ENCODE data around the gene COA7. TPM values are rescaled to one million over a fixed set of nuclear protein-coding genes. Genes with fewer than 3 reads are reported as not detected.
A peak's percentile ranks its signal among the peaks of the same experiment; 100 is the strongest.

Gene COA7
- total and polyA plus RNA-seq, 2 of the 4 experiments (the other 2 are of a cell fraction) = 9.3 to 20.3 TPM

- H2BK20ac ChIP-seq (ENCODE audit: low read depth, low read length) = no peak overlapping the region
- no peak overlapping the region for H4K5ac ChIP-seq (ENCODE audit: low read depth, low read length)
- H2BK120ac ChIP-seq (ENCODE audit: low read depth, low read length) = no peak overlapping the region
- BruUV-seq (replicated peaks) = no TSS peak
- peaks cover 44% of the 10 kb centered on the region for H4K20me1 ChIP-seq (ENCODE audit: insufficient read depth, low read length)
- H3K4me2 ChIP-seq (ENCODE audit: low read depth, low read length) = peak overlapping the region; percentile 100
- 0 out of 4 replicates have a peak overlapping the region, but pooled peaks of 1 of the 2 experiments have one; percentile 23 for H4K8ac ChIP-seq (ENCODE audit: low read depth in 2 of 2, low read length in 2 of 2)
- no peak for DNase-seq
- no peak overlapping the region for H2AK9ac ChIP-seq (replicated peaks; ENCODE audit: low read depth, low read length, poor library complexity)
- no peak overlapping the region for H2BK15ac ChIP-seq (ENCODE audit: low read depth, low read length)
- ChIA-PET POLR2A (ENCODE audit: unreplicated experiment) (interaction anchor here (0.6 kb wide), 1 partner anchor 20 kb away, joined by 5 read pairs; no protein-coding TSS in a partner anchor), CTCF (no interaction called here)
- in situ Hi-C loops (cut with MboI; ENCODE audit: low sequenced_read_pairs) = no loop called here
- intact Hi-C loops (cut with micrococcal nuclease) = no loop called here
- H3K56ac ChIP-seq (ENCODE audit: extremely low read depth, insufficient read depth, low read length) = no peak overlapping the region
- H3K4ac ChIP-seq (ENCODE audit: low read depth, low read length) = no peak overlapping the region
- H3K79me1 ChIP-seq (ENCODE audit: low read depth in 1 of 2, low read length in 2 of 2) = peaks cover 21 to 52% of the 10 kb centered on the region in 2 experiments; a peak in 3 of 4 replicates
- H3K4me3 ChIP-seq (ENCODE audit: insufficient read depth, low read depth, low read length) = no peak overlapping the region
- peaks cover 5% of the 10 kb centered on the region; the same call in 1 of the 2 replicates for H3K9me1 ChIP-seq (ENCODE audit: insufficient read depth, low read length)
- no peak overlapping the region for H2AK5ac ChIP-seq (ENCODE audit: low read depth, low read length)
- no peak for ATAC-seq (ENCODE audit: low read depth)
- dilution Hi-C loops (cut with HindIII; ENCODE audit: low sequenced_read_pairs, unreplicated experiment) = no loop called here
- H3K27me3 ChIP-seq (ENCODE audit: control insufficient read depth, insufficient read depth, low read length) = no peaks in the 10 kb centered on the region
- H3K23ac ChIP-seq (ENCODE audit: low read depth, low read length) = peak overlapping the region; percentile 41; the same call in 1 of the 2 replicates
- no peak overlapping the region for H3K27ac ChIP-seq (ENCODE audit: insufficient read depth, low read length)
- H2BK5ac ChIP-seq (ENCODE audit: low read depth, low read length, poor library complexity, severe bottlenecking) = no peak overlapping the region
- peak overlapping the region; percentile 42; the same call in 1 of the 2 replicates for H3K14ac ChIP-seq (replicated peaks; ENCODE audit: low read depth, low read length)
- no peak overlapping the region for H4K91ac ChIP-seq (ENCODE audit: insufficient read depth, low read depth, low read length)
- H3K36me3 ChIP-seq (ENCODE audit: control insufficient read depth, insufficient read depth, low read length) = peaks cover 1% of the 10 kb centered on the region; the same call in 1 of the 2 replicates
- no CpG with 5 or more reads among the region's 6 CpGs for whole genome bisulfite sequencing, 2 experiments (ENCODE audit: extremely low coverage in 2 of 2, insufficient read length in 1 of 2)
- no peaks in the 10 kb centered on the region for H3K9me3 ChIP-seq (ENCODE audit: control insufficient read depth, insufficient read depth, low read length)
- H3K9ac ChIP-seq (ENCODE audit: low read depth, low read length) = no peak overlapping the region; the same call in 1 of the 2 replicates
- no peak overlapping the region for H2AFZ ChIP-seq (replicated peaks; ENCODE audit: low read length, poor library complexity)
- peaks cover 7% of the 10 kb centered on the region for H3K4me1 ChIP-seq (ENCODE audit: control insufficient read depth, insufficient read depth, low read length)
- H3K18ac ChIP-seq (ENCODE audit: low read depth, low read length) = no peak overlapping the region
- TF ChIP-seq POLR2A (IDR thresholded peaks at IDR 0.05; ENCODE audit: low read depth, low read length) = no peak
These were observed 30.0 kb upstream of the COA7 start for GRCh38 chr1:52727956-52728656.
